NCI-H524 (cell line): Measurements from ENCODE around the gene RTN4RL1.
A peak's percentile ranks its signal among the peaks of the same experiment; 100 is the strongest.

Source experiments
- DNase-seq, 2 experiments: peaks; one replicate each; lab custom pipeline; 2025; lab: John Stamatoyannopoulos, UW

The RTN4RL1 gene

GRCh38 chr17:1948517-1948825 is 76.7 kb downstream of the RTN4RL1 start:
- no peak for DNase-seq

GRCh38 chr17:1947743-1948516 is 77.2 kb downstream of the RTN4RL1 start:
- no peak for DNase-seq

GRCh38 chr17:1947229-1947742 is 77.8 kb downstream of the RTN4RL1 start:
- DNase-seq, result no peak

GRCh38 chr17:1946021-1946932 is 78.9 kb downstream of the RTN4RL1 start:
- no peak for DNase-seq

GRCh38 chr17:1945621-1946020 is 79.5 kb downstream of the RTN4RL1 start:
- no peak for DNase-seq

- DNase-seq, result no peak
These were observed 81.7 kb downstream of the RTN4RL1 start for GRCh38 chr17:1943436-1943831.

- DNase-seq, result no peak
These were observed 82.3 kb downstream of the RTN4RL1 start for GRCh38 chr17:1942666-1943435.

GRCh38 chr17:1942066-1942365 is 83.1 kb downstream of the RTN4RL1 start:
- no peak for DNase-seq

GRCh38 chr17:1941272-1942065 is 83.7 kb downstream of the RTN4RL1 start:
- DNase-seq, result no peak

GRCh38 chr17:1940810-1941185 is 84.3 kb downstream of the RTN4RL1 start:
- DNase-seq, result peak; percentile 15 to 51

- peak; percentile 29 to 66 for DNase-seq
These were observed 84.9 kb downstream of the RTN4RL1 start for GRCh38 chr17:1939981-1940809.

GRCh38 chr17:1937461-1937860 is 87.7 kb downstream of the RTN4RL1 start:
- DNase-seq, result no peak

- no peak for DNase-seq
These were observed 88.4 kb downstream of the RTN4RL1 start for GRCh38 chr17:1936766-1937165.

- no peak for DNase-seq
These were observed 90.2 kb downstream of the RTN4RL1 start for GRCh38 chr17:1934901-1935300.

GRCh38 chr17:1933875-1934715 is 91.0 kb downstream of the RTN4RL1 start:
- DNase-seq, result no peak

- DNase-seq, result no peak
These were observed 93.1 kb downstream of the RTN4RL1 start for GRCh38 chr17:1931844-1932579.

GRCh38 chr17:1930337-1930645 is 94.8 kb downstream of the RTN4RL1 start:
- no peak for DNase-seq

GRCh38 chr17:1928976-1929375 is 96.2 kb downstream of the RTN4RL1 start:
- DNase-seq, result peak; percentile 91 to 95

- no peak for DNase-seq
These were observed 104.2 kb downstream of the RTN4RL1 start for GRCh38 chr17:1920948-1921351.
